GM23248 (cell line): Measurements from ENCODE around the gene ACAA2. TPM values are rescaled to one million over a fixed set of nuclear protein-coding genes. Genes with fewer than 3 reads are reported as not detected.

Experiments used
- DNase-seq: peaks from one replicate; pipeline ENCODE4 v3.0.0-alpha.2; 2015
- H2AFZ ChIP-seq: fragments of 200-600 bp; sonication (generic); 2 replicates; pipeline ENCODE4 v1.6.1; 2016; ENCODE audit warnings: antibody characterized with exemption
- H3F3A ChIP-seq: fragments of 200-600 bp; sonication (generic); 2 replicates; pipeline ENCODE4 v1.6.1; 2016; ENCODE audit warnings: mild to moderate bottlenecking, antibody characterized with exemption, mixed run types; ENCODE audit not compliant: insufficient read depth
- H3K27ac ChIP-seq: fragments of 200-600 bp; sonication (generic); 2 replicates; pipeline ENCODE4 v1.5.1; 2016; ENCODE audit warnings: mild to moderate bottlenecking
- H3K27me3 ChIP-seq: fragments of 200-600 bp; sonication (generic); replicated peaks from 2 replicates; pipeline ENCODE4 v1.6.1; 2016; ENCODE audit warnings: mild to moderate bottlenecking; ENCODE audit not compliant: insufficient read depth
- H3K36me3 ChIP-seq: fragments of 200-600 bp; sonication (generic); 2 replicates; pipeline ENCODE4 v1.6.1; 2016; ENCODE audit warnings: low read depth, mild to moderate bottlenecking
- H3K4me1 ChIP-seq: fragments of 200-600 bp; sonication (generic); 2 replicates; pipeline ENCODE4 v1.6.1; 2016; ENCODE audit warnings: mild to moderate bottlenecking; ENCODE audit not compliant: insufficient read depth
- H3K4me2 ChIP-seq: fragments of 200-600 bp; sonication (generic); one replicate; pipeline ENCODE4 v1.6.1; 2016; ENCODE audit warnings: mild to moderate bottlenecking; ENCODE audit not compliant: unreplicated experiment
- H3K4me3 ChIP-seq: fragments of 200-600 bp; sonication (generic); 2 replicates; pipeline ENCODE4 v1.5.1; 2016; ENCODE audit warnings: mild to moderate bottlenecking
- H3K79me2 ChIP-seq: fragments of 200-600 bp; sonication (generic); 2 replicates; pipeline ENCODE4 v1.6.1; 2016; ENCODE audit warnings: mild to moderate bottlenecking; ENCODE audit not compliant: insufficient read depth
- H3K9ac ChIP-seq: fragments of 200-600 bp; sonication (generic); 2 replicates; pipeline ENCODE4 v1.6.1; 2016; ENCODE audit warnings: mild to moderate bottlenecking
- H3K9me2 ChIP-seq: fragments of 200-600 bp; sonication (generic); 2 replicates; pipeline ENCODE4 v1.6.1; 2016; ENCODE audit warnings: mixed run types, mild to moderate bottlenecking, moderate library complexity; ENCODE audit not compliant: insufficient read depth
- H3K9me3 ChIP-seq: fragments of 200-600 bp; sonication (generic); one replicate; pipeline ENCODE4 v1.6.1; 2017; ENCODE audit warnings: low read depth
- H4K20me1 ChIP-seq: fragments of 200-600 bp; sonication (generic); 2 replicates; pipeline ENCODE4 v1.6.0; 2016; ENCODE audit not compliant: insufficient read depth
- EZH2 ChIP-seq: fragments of 200-600 bp; sonication (generic); IDR thresholded peaks from 2 replicates; pipeline ENCODE4 v1.6.1; 2018; ENCODE audit warnings: antibody characterized with exemption, mild to moderate bottlenecking; ENCODE audit not compliant: insufficient read depth, poor library complexity, severe bottlenecking
- EZH2phosphoT487 ChIP-seq: fragments of 200-600 bp; sonication (generic); IDR thresholded peaks from 2 replicates; pipeline ENCODE4 v1.6.1; 2018; ENCODE audit warnings: antibody characterized with exemption, moderate library complexity, mild to moderate bottlenecking, low read depth; ENCODE audit not compliant: insufficient read depth
- WGBS, 2 experiments: methylation state at CpG; one replicate each; pipeline ENCODE4 v1.1.6; 2015 to 2017; ENCODE audit warnings: low lambda C conversion rate in 2 of 2, low coverage in 1 of 2; ENCODE audit errors: missing lambda C conversion rate in 2 of 2; 5-methylcytosine and 5-hydroxymethylcytosine counted together
- in situ Hi-C: fragments of 300-500 bp; cut with MboI; formaldehyde crosslinking; loops from 2 replicates; pipeline ENCODE4 v1.15.0; 2020
- polyA plus RNA-seq: library from polyadenylated mRNA; unstranded; fragments of >200 nt; fragmentation: Nextera tagmentation; extraction: Ambion mirVana; gene quantifications from 2 replicates; pipeline ENCODE4 v1.2.1, GENCODE V29; 2016
- total RNA-seq: library from RNA; depleted of rRNA; stranded (reverse); fragments of >200 nt; shearing (Covaris generic); gene quantifications from 2 replicates; pipeline ENCODE4 v1.2.3, GENCODE V29; 2014

The ACAA2 gene
- total and polyA plus RNA-seq, 2 experiments from 2014 or later: 55.6 to 94.8 TPM

GRCh38 chr18:49758263-49758610 lies 55.1 kb downstream of the ACAA2 start:
- no peaks in the 10 kb centered on the region for H3K9me3 ChIP-seq
- no peaks in the 10 kb centered on the region for H3K9me2 ChIP-seq
- H4K20me1 ChIP-seq: no peaks in the 10 kb centered on the region
- no peaks in the 10 kb centered on the region for H3K79me2 ChIP-seq
- no peaks in the 10 kb centered on the region for H3F3A ChIP-seq
- 86 to 89% methylated on average over 5 of the region's 5 CpGs for WGBS, 2 experiments
- in situ Hi-C loops: no loop called here
- no peaks in the 10 kb centered on the region for H3K27me3 ChIP-seq
- no peak overlapping the region for H3K27ac ChIP-seq
- H2AFZ ChIP-seq: no peak overlapping the region
- H3K4me2 ChIP-seq: no peak overlapping the region
- no peaks in the 10 kb centered on the region for H3K36me3 ChIP-seq
- DNase-seq: no peak
- no peak overlapping the region for H3K9ac ChIP-seq
- no peaks in the 10 kb centered on the region for H3K4me1 ChIP-seq
- H3K4me3 ChIP-seq: no peak overlapping the region
- TF ChIP-seq EZH2phosphoT487 (no peak), EZH2 (no peak)

DNA sequence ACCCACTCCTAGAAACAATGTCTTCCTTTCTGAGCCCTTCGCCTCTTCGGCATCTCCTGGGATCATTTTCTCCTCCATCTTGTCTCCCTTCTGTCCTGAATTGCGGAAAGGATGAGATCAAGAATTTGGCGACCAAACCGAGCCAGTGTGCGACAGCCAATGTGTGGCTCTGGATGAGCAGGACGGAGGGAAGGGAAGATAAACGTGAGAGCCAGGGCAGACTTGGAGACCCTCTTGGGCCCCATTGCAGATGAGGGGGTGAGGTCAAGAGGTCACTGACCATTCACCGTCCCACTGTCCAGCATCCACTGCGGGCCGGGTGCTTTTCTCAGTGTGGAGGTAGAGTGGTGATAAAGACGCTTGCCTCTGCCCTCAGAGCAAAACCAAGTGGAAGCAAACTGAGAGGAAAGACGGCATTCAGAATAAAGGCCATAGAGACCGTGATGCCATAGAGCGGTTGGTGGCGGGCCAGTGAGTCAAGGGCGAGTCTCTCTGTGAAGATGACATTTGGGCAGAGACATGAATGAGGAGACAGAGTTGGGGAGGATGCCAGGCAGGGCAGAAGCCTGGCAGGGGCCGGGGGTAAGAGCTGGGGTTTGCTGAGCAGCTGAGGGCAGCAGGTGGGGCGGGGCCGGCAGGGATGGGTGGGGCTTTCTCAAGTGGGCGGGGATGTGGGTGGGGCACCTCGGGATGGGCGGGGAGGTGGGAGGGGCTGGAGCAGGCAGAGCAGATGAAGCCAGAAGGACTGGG lies 55.6 kb downstream of the ACAA2 start:
- Histone ChIP-seq H3K9me2 (no peaks in the 10 kb centered on the region), H3F3A (no peaks in the 10 kb centered on the region), H2AFZ (no peak overlapping the region), H3K27ac (no peak overlapping the region), H3K79me2 (no peaks in the 10 kb centered on the region), H3K27me3 (no peaks in the 10 kb centered on the region), H3K9me3 (no peaks in the 10 kb centered on the region), H3K4me1 (no peaks in the 10 kb centered on the region), H3K4me2 (no peak overlapping the region), H3K4me3 (no peak overlapping the region), H4K20me1 (no peaks in the 10 kb centered on the region), H3K9ac (no peak overlapping the region), H3K36me3 (no peaks in the 10 kb centered on the region)
- DNase-seq: peak; percentile 25
- 71 to 83% methylated on average over 18 to 23 of the region's 23 CpGs for WGBS, 2 experiments
- no peak for TF ChIP-seq EZH2
- no peak for TF ChIP-seq EZH2phosphoT487
- in situ Hi-C loops: no loop called here

- Histone ChIP-seq H3K27me3 (0 out of 2 replicates have a peak, but pooled peaks cover 6% of the 10 kb centered on the region), H3K9me3 (no peaks in the 10 kb centered on the region), H4K20me1 (no peaks in the 10 kb centered on the region), H3K4me3 (no peak overlapping the region), H3K9ac (no peak overlapping the region), H3K36me3 (no peaks in the 10 kb centered on the region), H3K4me2 (no peak overlapping the region), H3K4me1 (no peaks in the 10 kb centered on the region), H3K79me2 (no peaks in the 10 kb centered on the region), H3K9me2 (no peaks in the 10 kb centered on the region), H2AFZ (no peak overlapping the region), H3K27ac (no peak overlapping the region), H3F3A (no peaks in the 10 kb centered on the region)
- in situ Hi-C loops: no loop called here
- no peak for DNase-seq
- 87 to 88% methylated on average over 9 of the region's 9 CpGs for WGBS, 2 experiments
- no peak for TF ChIP-seq EZH2
- no peak for TF ChIP-seq EZH2phosphoT487
Measured at GRCh38 chr18:49756671-49757362, 56.5 kb downstream of the ACAA2 start.

DNA sequence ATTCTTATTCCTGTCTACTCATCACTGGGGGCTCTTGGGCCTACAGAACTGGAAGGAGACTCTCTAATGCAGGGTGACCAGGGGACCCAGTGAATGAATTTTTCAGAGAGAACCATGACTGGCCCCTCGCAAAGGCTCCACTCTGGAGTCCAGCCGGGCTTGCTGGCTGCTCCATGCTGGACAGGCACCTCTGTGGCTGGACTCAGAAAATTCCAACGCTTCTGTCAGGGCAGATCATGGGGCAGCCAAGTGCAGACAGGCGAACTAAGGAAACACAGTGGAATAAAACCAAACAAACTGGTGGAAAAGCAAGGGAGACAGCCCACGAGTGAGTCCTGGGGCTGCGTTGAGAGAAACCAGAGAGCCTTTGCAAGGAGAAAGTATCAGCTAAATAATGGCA lies 57.2 kb downstream of the ACAA2 start:
- H3K4me1 ChIP-seq: no peaks in the 10 kb centered on the region
- H3K36me3 ChIP-seq: no peaks in the 10 kb centered on the region
- no peak for DNase-seq
- no peak overlapping the region for H3K4me2 ChIP-seq
- no peak overlapping the region for H3K9ac ChIP-seq
- H3K9me3 ChIP-seq: no peaks in the 10 kb centered on the region
- H4K20me1 ChIP-seq: no peaks in the 10 kb centered on the region
- H2AFZ ChIP-seq: no peak overlapping the region
- H3K4me3 ChIP-seq: no peak overlapping the region
- H3K27me3 ChIP-seq: 0 out of 2 replicates have a peak, but pooled peaks cover 7% of the 10 kb centered on the region
- no peaks in the 10 kb centered on the region for H3K79me2 ChIP-seq
- no peaks in the 10 kb centered on the region for H3F3A ChIP-seq
- no peak for TF ChIP-seq EZH2
- no peak for TF ChIP-seq EZH2phosphoT487
- in situ Hi-C loops: no loop called here
- H3K9me2 ChIP-seq: no peaks in the 10 kb centered on the region
- no peak overlapping the region for H3K27ac ChIP-seq
- WGBS, 2 experiments: 55 to 65% methylated on average over 6 of the region's 6 CpGs
